HuH-7 (cell line): ENCODE results near the gene SCIN.

Experiments
- DNase-seq: peaks from one replicate; pipeline ENCODE4 v3.0.0; 2011; ENCODE audit warnings: low spot score

Gene SCIN

GRCh38 chr7:12569673-12570072 lies 847 bp upstream of the SCIN start:
- no peak for DNase-seq

- peak; percentile 19 for DNase-seq
Observed at GRCh38 chr7:12570168-12570533, 369 bp upstream of the SCIN start.

GRCh38 chr7:12571691-12572090 lies 1.2 kb downstream of the SCIN start:
- no peak for DNase-seq

GRCh38 chr7:12572941-12573575 lies 2.5 kb downstream of the SCIN start:
- no peak for DNase-seq

GRCh38 chr7:12573885-12574284 lies 3.4 kb downstream of the SCIN start:
- DNase-seq, result no peak

- DNase-seq, result no peak
Observed at GRCh38 chr7:12578930-12579640, 8.6 kb downstream of the SCIN start.

- no peak for DNase-seq
Observed at GRCh38 chr7:12581897-12582296, 11.4 kb downstream of the SCIN start.

- no peak for DNase-seq
Observed at GRCh38 chr7:12582362-12582761, 11.8 kb downstream of the SCIN start.

- DNase-seq, result no peak
Observed at GRCh38 chr7:12583176-12583575, 12.7 kb downstream of the SCIN start.

- no peak for DNase-seq
Observed at GRCh38 chr7:12583922-12584321, 13.4 kb downstream of the SCIN start.

GRCh38 chr7:12584930-12585329 lies 14.4 kb downstream of the SCIN start:
- no peak for DNase-seq

GRCh38 chr7:12586271-12586670 lies 15.8 kb downstream of the SCIN start:
- DNase-seq, result no peak

- no peak for DNase-seq
Observed at GRCh38 chr7:12588259-12588904, 17.9 kb downstream of the SCIN start.

- DNase-seq, result no peak
Observed at GRCh38 chr7:12590559-12590958, 20.0 kb downstream of the SCIN start.

GRCh38 chr7:12594122-12594897 lies 23.8 kb downstream of the SCIN start:
- DNase-seq, result no peak

- no peak for DNase-seq
Observed at GRCh38 chr7:12595148-12595547, 24.6 kb downstream of the SCIN start.

- no peak for DNase-seq
Observed at GRCh38 chr7:12596225-12596790, 25.8 kb downstream of the SCIN start.

GRCh38 chr7:12601302-12601869 lies 30.9 kb downstream of the SCIN start:
- DNase-seq, result no peak

- no peak for DNase-seq
Observed at GRCh38 chr7:12607134-12607533, 36.6 kb downstream of the SCIN start.

- no peak for DNase-seq
Observed at GRCh38 chr7:12609561-12609960, 39.0 kb downstream of the SCIN start.

GRCh38 chr7:12610899-12611298 lies 40.4 kb downstream of the SCIN start:
- DNase-seq, result no peak

GRCh38 chr7:12612622-12613021 lies 42.1 kb downstream of the SCIN start:
- DNase-seq, result no peak
